Muscle of arm (tissue), 14 donors: ENCODE data around the gene OR14A2. TPM values are rescaled to one million over a fixed set of nuclear protein-coding genes. Genes with fewer than 3 reads are reported as not detected.
"Not testable (repeated sequence)": the region's sequence is repeated elsewhere in the genome, so short reads cannot be mapped to it uniquely, and the experiment has no call there.

Source experiments
- DNase-seq: peaks from one replicate; pipeline ENCODE4 v3.0.0-alpha.2; 2013
- long read RNA-seq, 11 donors: transcript quantifications; one replicate each; lab custom pipeline, GENCODE V29; 2026
- polyA plus RNA-seq, 12 donors: library from polyadenylated mRNA; unstranded; fragments of 120-200 nt; gene quantifications; one replicate each; pipeline ENCODE4 v1.2.1, GENCODE V29; 2013; ENCODE audit not compliant: insufficient read length in 12 of 12

Gene OR14A2
- not detected for polyA plus RNA-seq
- long read RNA-seq, donor 1 = 0 reads
- long read RNA-seq, donor 2 = 0 reads
- long read RNA-seq, donor 3 = 0 reads
- long read RNA-seq, donor 4 = 0 reads
- long read RNA-seq, donor 5 = 0 reads
- long read RNA-seq, donor 6 = 0 reads
- long read RNA-seq, donor 7 = 0 reads
- long read RNA-seq, donor 8 = 0 reads
- long read RNA-seq, donor 9 = 0 reads
- long read RNA-seq, donor 10 = 0 reads
- long read RNA-seq, donor 11 = 0 reads

GRCh38 chr1:247748041-247748440 lies at the start of gene OR14A2:
Gene OR14A2, minus strand, starts transcription at chr1:247748141.
- DNase-seq = no peak

- no peak for DNase-seq
These were observed 49.6 kb upstream of the OR14A2 start for GRCh38 chr1:247797518-247797917.

GRCh38 chr1:247769603-247770002 lies 21.7 kb upstream of the OR14A2 start:
- DNase-seq = no peak

GRCh38 chr1:247760456-247760855 lies 12.5 kb upstream of the OR14A2 start, which contains the start of gene OR1C1:
Gene OR1C1, minus strand, starts transcription at chr1:247760556. Its CDS starts 2,150 bp downstream, at chr1:247758406.
- DNase-seq = no peak

- not testable (repeated sequence) for DNase-seq
These were observed 6.4 kb upstream of the OR14A2 start for GRCh38 chr1:247754311-247754710.

GRCh38 chr1:247749870-247750269 lies 1.9 kb upstream of the OR14A2 start:
- DNase-seq = no peak

GRCh38 chr1:247747616-247748015 lies 325 bp downstream of the OR14A2 start:
- no peak for DNase-seq

GRCh38 chr1:247746391-247746935 lies 1.5 kb downstream of the OR14A2 start:
- DNase-seq = no peak

- DNase-seq = not testable (repeated sequence)
These were observed 5.7 kb downstream of the OR14A2 start for GRCh38 chr1:247742215-247742760.

GRCh38 chr1:247741756-247742155 lies 6.2 kb downstream of the OR14A2 start:
- no peak for DNase-seq

GRCh38 chr1:247740721-247741120 lies 7.2 kb downstream of the OR14A2 start:
- DNase-seq = no peak

GRCh38 chr1:247738315-247738714 lies 9.6 kb downstream of the OR14A2 start, which contains the start of gene OR14K1:
Gene OR14K1, plus strand, starts transcription at chr1:247738615. Its CDS starts 0 bp downstream, at chr1:247738615.
- no peak for DNase-seq

GRCh38 chr1:247721222-247721621 lies 26.7 kb downstream of the OR14A2 start:
- no peak for DNase-seq

- no peak for DNase-seq
These were observed 31.4 kb downstream of the OR14A2 start, which contains the start of gene OR6F1 for GRCh38 chr1:247716546-247716945. Gene OR6F1, minus strand, starts transcription at chr1:247716646. Its CDS starts 3,891 bp downstream, at chr1:247712755.

- DNase-seq = no peak
These were observed 34.2 kb downstream of the OR14A2 start for GRCh38 chr1:247713753-247714152.

- DNase-seq = not testable (repeated sequence)
These were observed 37.3 kb downstream of the OR14A2 start for GRCh38 chr1:247710681-247711080.

GRCh38 chr1:247701338-247701737 lies 46.6 kb downstream of the OR14A2 start:
- no peak for DNase-seq

GRCh38 chr1:247681288-247681897 lies 66.5 kb downstream of the OR14A2 start:
- peak; percentile 4 for DNase-seq

GRCh38 chr1:247680171-247680570 lies 67.8 kb downstream of the OR14A2 start:
- no peak for DNase-seq

- no peak for DNase-seq
These were observed 68.3 kb downstream of the OR14A2 start, which contains the start of gene OR13G1 for GRCh38 chr1:247679639-247680038. Gene OR13G1, minus strand, starts transcription at chr1:247679739. Its CDS starts 6,698 bp downstream, at chr1:247673041.
